ENCODE data around the gene PLAAT2. TPM values are rescaled to one million over a fixed set of nuclear protein-coding genes. Genes with fewer than 3 reads are reported as not detected.

Gene PLAAT2
- total and polyA plus RNA-seq, 4 donors, result 2.2 to 29.8 (median 14.8) TPM

- Histone ChIP-seq H3K4me1 (ENCODE audit: control insufficient read depth in 5 of 5, insufficient read depth in 5 of 5, low read length in 5 of 5) (peaks cover 6 to 26% (median 8%) of the 10 kb centered on the region in 5 donors), H3K27me3 (ENCODE audit: control insufficient read depth in 3 of 3, insufficient read depth in 3 of 3, low read length in 2 of 3) (no peaks in the 10 kb centered on the region), H3K27ac (ENCODE audit: low read depth in 1 of 2, low read length in 1 of 2) (no peak overlapping the region), H3K4me3 (no peak overlapping the region), H3K9ac (ENCODE audit: insufficient read depth in 1 of 2, low read length in 2 of 2) (no peak overlapping the region), H3K9me3 (ENCODE audit: control insufficient read depth in 4 of 4, insufficient read depth in 3 of 4, low read length in 3 of 4) (peaks cover 0 to 2% (median 0%) of the 10 kb centered on the region in 4 donors), H3K36me3 (ENCODE audit: control insufficient read depth in 4 of 4, insufficient read depth in 4 of 4, low read length in 4 of 4) (peaks cover 0 to 3% (median 0%) of the 10 kb centered on the region in 4 donors)
- 90 to 93% methylated on average over 5 of the region's 5 CpGs for WGBS, 2 donors
- TF ChIP-seq CTCF (IDR thresholded peaks at IDR 0.05; ENCODE audit: control extremely low read depth, extremely low read depth), result no peak
- ATAC-seq (ENCODE audit: insufficient read depth, low FRiP score) (no peak), DNase-seq (no peak)
These were observed 28.2 kb downstream of the PLAAT2 start for GRCh38 chr11:63534895-63535461.

DNA sequence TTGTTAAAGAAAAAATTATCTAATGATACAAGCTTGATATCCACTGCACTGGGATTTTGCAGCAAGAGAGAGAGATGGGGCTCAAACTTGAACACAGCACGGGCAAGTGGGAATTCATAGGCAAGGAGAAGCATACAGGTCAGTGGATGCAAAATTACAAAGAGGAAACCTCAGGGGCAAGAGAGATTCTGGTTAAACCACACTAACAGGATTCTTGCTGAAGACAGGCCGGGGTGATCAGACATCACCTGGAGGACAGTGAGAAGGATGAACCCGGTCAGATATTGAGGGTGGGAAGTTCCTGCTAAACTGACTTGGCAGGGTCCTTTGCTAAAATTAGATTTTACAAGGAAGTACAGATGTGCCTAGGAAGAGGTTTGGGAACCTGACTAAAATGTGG, 29.1 kb downstream of the PLAAT2 start:
- Histone ChIP-seq H3K4me1 (ENCODE audit: control insufficient read depth in 5 of 5, insufficient read depth in 5 of 5, low read length in 5 of 5) (peaks cover 6 to 23% (median 8%) of the 10 kb centered on the region in 5 donors), H3K27ac (ENCODE audit: low read depth in 1 of 2, low read length in 1 of 2) (no peak overlapping the region), H3K9ac (ENCODE audit: insufficient read depth in 1 of 2, low read length in 2 of 2) (no peak overlapping the region), H3K27me3 (ENCODE audit: control insufficient read depth in 3 of 3, insufficient read depth in 3 of 3, low read length in 2 of 3) (no peaks in the 10 kb centered on the region), H3K4me3 (no peak overlapping the region), H3K9me3 (ENCODE audit: control insufficient read depth in 4 of 4, insufficient read depth in 3 of 4, low read length in 3 of 4) (peaks cover 0 to 2% (median 0%) of the 10 kb centered on the region in 4 donors), H3K36me3 (ENCODE audit: control insufficient read depth in 4 of 4, insufficient read depth in 4 of 4, low read length in 4 of 4) (no peaks in the 10 kb centered on the region)
- WGBS, 2 donors, result 46 to 79% methylated on average over 3 of the region's 3 CpGs
- ATAC-seq (ENCODE audit: insufficient read depth, low FRiP score), result no peak
- TF ChIP-seq CTCF (IDR thresholded peaks at IDR 0.05; ENCODE audit: control extremely low read depth, extremely low read depth), result no peak
- no peak for DNase-seq

GRCh38 chr11:63532799-63533475, 30.2 kb downstream of the PLAAT2 start:
- DNase-seq (no peak), ATAC-seq (ENCODE audit: insufficient read depth, low FRiP score) (no peak)
- Histone ChIP-seq H3K4me3 (no peak overlapping the region), H3K27me3 (ENCODE audit: control insufficient read depth in 3 of 3, insufficient read depth in 3 of 3, low read length in 2 of 3) (no peaks in the 10 kb centered on the region), H3K4me1 (ENCODE audit: control insufficient read depth in 5 of 5, insufficient read depth in 5 of 5, low read length in 5 of 5) (peaks cover 4 to 13% (median 8%) of the 10 kb centered on the region in 5 donors), H3K9me3 (ENCODE audit: control insufficient read depth in 4 of 4, insufficient read depth in 3 of 4, low read length in 3 of 4) (peaks cover 0 to 2% (median 0%) of the 10 kb centered on the region in 4 donors), H3K27ac (ENCODE audit: low read depth in 1 of 2, low read length in 1 of 2) (peak overlapping the region in 1 of 2 donors; percentile 42), H3K9ac (ENCODE audit: insufficient read depth in 1 of 2, low read length in 2 of 2) (no peak overlapping the region), H3K36me3 (ENCODE audit: control insufficient read depth in 4 of 4, insufficient read depth in 4 of 4, low read length in 4 of 4) (no peaks in the 10 kb centered on the region)
- TF ChIP-seq CTCF (IDR thresholded peaks at IDR 0.05; ENCODE audit: control extremely low read depth, extremely low read depth), result no peak
- WGBS, 2 donors, result 86 to 89% methylated on average over 4 of the region's 4 CpGs
